SH-SY5Y (cell line): ENCODE results near the gene ZBTB7C.

Experiments used
- GATA2 ChIP-seq: IDR thresholded peaks from 2 replicates; pipeline ENCODE4 v1.6.1; 2011; ENCODE audit warnings: mild to moderate bottlenecking, low read depth, low read length
- GATA3 ChIP-seq: IDR thresholded peaks from 2 replicates; pipeline ENCODE4 v1.6.1; 2011; ENCODE audit warnings: low read depth, mild to moderate bottlenecking, low read length, moderate library complexity

DNA sequence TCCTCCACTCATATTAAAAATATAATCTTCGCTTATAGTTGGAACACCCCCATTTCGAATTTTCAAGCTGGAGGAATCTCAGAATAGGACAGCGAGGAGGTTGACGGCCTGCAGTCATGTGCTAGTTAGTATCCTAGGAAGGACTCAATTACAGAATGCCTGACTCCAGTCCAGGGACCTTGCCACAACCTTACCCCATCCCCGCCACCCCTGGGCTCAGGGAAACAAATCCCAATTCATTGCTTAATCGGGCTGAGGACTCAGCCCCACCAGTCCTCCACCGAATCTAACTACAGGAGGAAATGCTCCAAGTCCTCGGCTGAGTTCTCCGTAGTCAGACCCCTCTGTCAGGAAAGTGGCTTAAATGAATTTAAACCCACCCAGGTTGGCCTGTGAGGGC, 31.7 kb upstream of the ZBTB7C start:
- TF ChIP-seq GATA2 (no peak), GATA3 (no peak)
